IMR-90 (cell line): ENCODE measurements around the gene GABARAPL1. TPM values are rescaled to one million over a fixed set of nuclear protein-coding genes. Genes with fewer than 3 reads are reported as not detected.
A peak's percentile ranks its signal among the peaks of the same experiment; 100 is the strongest.

Source experiments
- ATAC-seq: fragments of 200-7000 bp; cut with Tn5 transposase; 2 replicates; pipeline ENCODE4 v1.9.1; 2020; ENCODE audit warnings: low read depth, mild to moderate bottlenecking, moderate library complexity
- BruUV-seq: library from RNA; stranded (reverse); fragments of 400-500 nt; replicated peaks from 2 replicates; lab custom pipeline; 2021; lab: Mats Ljungman, UMichigan
- CTCF ChIA-PET: fragments of 300-600 bp; formaldehyde crosslinking; extraction: SDS; loops from one replicate; lab custom pipeline; 2021; ENCODE audit warnings: antibody characterized with exemption; lab: Yijun Ruan, JAX
- POLR2A ChIA-PET: fragments of 300-600 bp; sonication (Branson Sonifier 250); formaldehyde crosslinking; loops from one replicate; lab custom pipeline; 2022; ENCODE audit warnings: antibody characterized with exemption; ENCODE audit not compliant: unreplicated experiment; lab: Charles Lee
- DNase-seq: peaks from one replicate; pipeline ENCODE4 v3.0.0; 2013
- H2AFZ ChIP-seq: replicated peaks from 2 replicates; pipeline ENCODE3; 2013; ENCODE audit warnings: low read length, mild to moderate bottlenecking; ENCODE audit not compliant: poor library complexity
- H2AK5ac ChIP-seq: 2 replicates; pipeline ENCODE4 v1.6.1; 2013; ENCODE audit warnings: low read depth, low read length, inconsistent platforms
- H2AK9ac ChIP-seq: replicated peaks from 2 replicates; pipeline ENCODE3; 2013; ENCODE audit warnings: mild to moderate bottlenecking, low read depth, low read length, moderate library complexity; ENCODE audit not compliant: poor library complexity
- H2BK120ac ChIP-seq: 2 replicates; pipeline ENCODE4 v1.6.1; 2013; ENCODE audit warnings: low read depth, low read length, inconsistent platforms
- H2BK15ac ChIP-seq: 3 replicates; pipeline ENCODE4 v1.6.1; 2013; ENCODE audit warnings: low read depth, low read length, inconsistent platforms
- H2BK20ac ChIP-seq: 2 replicates; pipeline ENCODE4 v1.6.1; 2013; ENCODE audit warnings: low read depth, mild to moderate bottlenecking, inconsistent platforms, low read length, moderate library complexity
- H2BK5ac ChIP-seq: 2 replicates; pipeline ENCODE4 v1.6.1; 2013; ENCODE audit warnings: mild to moderate bottlenecking, low read depth, low read length, inconsistent platforms; ENCODE audit not compliant: poor library complexity, severe bottlenecking
- H3K14ac ChIP-seq: replicated peaks from 2 replicates; pipeline ENCODE4 v1.6.1; 2013; ENCODE audit warnings: low read depth, low read length, inconsistent platforms
- H3K18ac ChIP-seq: 2 replicates; pipeline ENCODE4 v1.6.1; 2013; ENCODE audit warnings: low read depth, low read length, control low read depth
- H3K23ac ChIP-seq: 2 replicates; pipeline ENCODE4 v1.6.1; 2013; ENCODE audit warnings: low read depth, low read length, inconsistent platforms
- H3K27ac ChIP-seq: 2 replicates; pipeline ENCODE4 v1.5.1; 2013; ENCODE audit warnings: mild to moderate bottlenecking, control low read depth, low read length; ENCODE audit not compliant: insufficient read depth
- H3K27me3 ChIP-seq: 2 replicates; pipeline ENCODE4 v1.6.1; 2013; ENCODE audit warnings: low read length; ENCODE audit not compliant: control insufficient read depth, insufficient read depth
- H3K36me3 ChIP-seq: 2 replicates; pipeline ENCODE4 v1.6.1; 2013; ENCODE audit warnings: low read length, mixed read lengths; ENCODE audit not compliant: control insufficient read depth, insufficient read depth
- H3K4ac ChIP-seq: 2 replicates; pipeline ENCODE4 v1.6.1; 2013; ENCODE audit warnings: low read depth, low read length, inconsistent platforms
- H3K4me1 ChIP-seq: 2 replicates; pipeline ENCODE4 v1.6.1; 2013; ENCODE audit warnings: low read length, mixed read lengths; ENCODE audit not compliant: control insufficient read depth, insufficient read depth
- H3K4me2 ChIP-seq: 2 replicates; pipeline ENCODE4 v1.6.1; 2013; ENCODE audit warnings: low read depth, mild to moderate bottlenecking, control low read depth, low read length, moderate library complexity
- H3K4me3 ChIP-seq: 2 replicates; pipeline ENCODE4 v1.5.1; 2013; ENCODE audit warnings: low read depth, mild to moderate bottlenecking, control low read depth, low read length, moderate library complexity; ENCODE audit not compliant: insufficient read depth
- H3K56ac ChIP-seq: 2 replicates; pipeline ENCODE4 v1.6.1; 2013; ENCODE audit warnings: low read length, inconsistent platforms; ENCODE audit not compliant: insufficient read depth; ENCODE audit errors: extremely low read depth
- H3K79me1 ChIP-seq, 2 experiments: 2 replicates each; pipeline ENCODE4 v1.6.1; 2013; ENCODE audit warnings: low read length in 2 of 2, inconsistent platforms in 1 of 2, low read depth in 1 of 2
- H3K9ac ChIP-seq: 2 replicates; pipeline ENCODE4 v1.6.1; 2013; ENCODE audit warnings: low read depth, low read length, control low read depth
- H3K9me1 ChIP-seq: 2 replicates; pipeline ENCODE4 v1.6.1; 2013; ENCODE audit warnings: low read length, inconsistent platforms; ENCODE audit not compliant: insufficient read depth
- H3K9me3 ChIP-seq: 2 replicates; pipeline ENCODE4 v1.6.1; 2013; ENCODE audit warnings: low read length; ENCODE audit not compliant: control insufficient read depth, insufficient read depth
- H4K20me1 ChIP-seq: 2 replicates; pipeline ENCODE4 v1.6.1; 2013; ENCODE audit warnings: low read length, inconsistent platforms; ENCODE audit not compliant: insufficient read depth
- H4K5ac ChIP-seq: 2 replicates; pipeline ENCODE4 v1.6.1; 2013; ENCODE audit warnings: mild to moderate bottlenecking, low read depth, low read length, control low read depth
- H4K8ac ChIP-seq, 2 experiments: 2 replicates each; pipeline ENCODE4 v1.6.1; 2013; ENCODE audit warnings: low read depth in 2 of 2, low read length in 2 of 2, control low read depth in 1 of 2, inconsistent platforms in 1 of 2
- H4K91ac ChIP-seq: 2 replicates; pipeline ENCODE4 v1.6.1; 2013; ENCODE audit warnings: low read depth, low read length, inconsistent platforms; ENCODE audit not compliant: insufficient read depth
- CEBPB ChIP-seq: IDR thresholded peaks from 2 replicates; pipeline ENCODE4 v1.6.1; 2012; ENCODE audit warnings: low read depth, low read length, improper control_type of control experiment
- RAD21 ChIP-seq: IDR thresholded peaks from 2 replicates; pipeline ENCODE4 v1.6.1; 2012; ENCODE audit warnings: low read length, improper control_type of control experiment
- WGBS, 2 experiments: methylation state at CpG; one replicate each; pipeline versions ENCODE4 v1.1.5 to v1.1.7; 2013; ENCODE audit warnings: missing lambda C conversion rate in 2 of 2; ENCODE audit not compliant: insufficient read length in 1 of 2; ENCODE audit errors: extremely low coverage in 2 of 2; 5-methylcytosine and 5-hydroxymethylcytosine counted together
- dilution Hi-C: fragments of 300-500 bp; cut with HindIII; formaldehyde crosslinking; loops from one replicate; pipeline ENCODE4 v1.14.3; 2018; ENCODE audit warnings: low sequenced_read_pairs; ENCODE audit not compliant: unreplicated experiment
- in situ Hi-C: fragments of 300-500 bp; cut with MboI; formaldehyde crosslinking; loops from 3 replicates; pipeline ENCODE4 v1.14.3; 2019; ENCODE audit warnings: low sequenced_read_pairs, inconsistent platforms, mixed read lengths
- intact Hi-C: fragments of 100-400 bp; cut with micrococcal nuclease; formaldehyde crosslinking; loops from 2 replicates; pipeline ENCODE4 v1.10.0; 2022
- polyA plus RNA-seq, 3 experiments: library from polyadenylated mRNA; depleted of rRNA; stranded (reverse); fragments of >200 nt; gene quantifications; 2 replicates each; pipeline ENCODE4 v1.2.3, GENCODE V29; 2012; ENCODE audit warnings: low replicate concordance in 1 of 3
- total RNA-seq: library from RNA; depleted of rRNA; stranded (reverse); fragments of >200 nt; gene quantifications from 2 replicates; pipeline ENCODE4 v1.2.3, GENCODE V29; 2012

The GABARAPL1 gene
- total and polyA plus RNA-seq, 2 of the 4 experiments (the other 2 are of a cell fraction) = 51.6 to 93.6 TPM

- TF ChIP-seq CEBPB (peak; percentile 32; the same call in 1 of the 2 replicates), RAD21 (no peak)
- no peak overlapping the region for H3K4me3 ChIP-seq
- no peaks in the 10 kb centered on the region for H3K36me3 ChIP-seq
- DNase-seq (no peak), ATAC-seq (no peak)
- H2BK20ac ChIP-seq = peak overlapping the region; percentile 85
- H4K91ac ChIP-seq = peak overlapping the region; percentile 64
- H2AK5ac ChIP-seq = no peak overlapping the region
- BruUV-seq = no TSS peak
- peak overlapping the region; percentile 60 for H3K18ac ChIP-seq
- no CpG with 5 or more reads among the region's 5 CpGs for WGBS, 2 experiments
- H4K20me1 ChIP-seq = no peaks in the 10 kb centered on the region
- H3K9me3 ChIP-seq = no peaks in the 10 kb centered on the region
- H3K9me1 ChIP-seq = no peaks in the 10 kb centered on the region
- H4K5ac ChIP-seq = no peak overlapping the region; the same call in none of the 2 replicates
- peaks cover 11% of the 10 kb centered on the region for H3K4me1 ChIP-seq
- dilution Hi-C loops (no loop called here), in situ Hi-C loops (no loop called here), intact Hi-C loops (no loop called here)
- ChIA-PET CTCF (interaction anchor here (0.6 to 1.1 kb wide), 4 partner anchors 13 to 197 kb away, joined by 3 read pairs; no protein-coding TSS in a partner anchor), POLR2A (interaction anchor here (0.6 kb wide), 2 partner anchors 43 to 677 kb away, joined by 7 to 23 read pairs; no protein-coding TSS in a partner anchor)
- peak overlapping the region; percentile 90 for H2BK5ac ChIP-seq
- 0 out of 4 replicates have a peak, but pooled peaks cover 0 to 4% of the 10 kb centered on the region in 2 experiments for H3K79me1 ChIP-seq
- H4K8ac ChIP-seq = peak overlapping the region; percentile 8 to 11; a peak in 2 of 4 replicates
- H2AK9ac ChIP-seq = no peak overlapping the region
- no peaks in the 10 kb centered on the region for H3K27me3 ChIP-seq
- no peak overlapping the region for H3K23ac ChIP-seq
- peak overlapping the region; percentile 14 for H3K4ac ChIP-seq
- H2BK120ac ChIP-seq = peak overlapping the region; percentile 65
- H3K27ac ChIP-seq = peak overlapping the region; percentile 52; the same call in 1 of the 2 replicates
- H2BK15ac ChIP-seq = peak overlapping the region; percentile 36; the same call in 1 of the 3 replicates
- no peak overlapping the region for H2AFZ ChIP-seq
- no peak overlapping the region for H3K56ac ChIP-seq
- no peak overlapping the region for H3K4me2 ChIP-seq
- no peak overlapping the region for H3K9ac ChIP-seq
- H3K14ac ChIP-seq = no peak overlapping the region
Observed at GRCh38 chr12:10170216-10170615, 42.5 kb upstream of the GABARAPL1 start.
